Suprapubic skin (tissue), 3 donors: Measurements from ENCODE around the gene B4GALT5.

ENCODE experiments used
- CTCF ChIP-seq, 2 donors: fragments of 200-600 bp in 1 of 2; fragments of 450-650 bp in 1 of 2; sonication (generic) in 1 of 2; IDR thresholded peaks; one replicate each; pipeline ENCODE4 v1.5.1; 2016 to 2019; ENCODE audit warnings: antibody characterized with exemption in 2 of 2, mild to moderate bottlenecking in 1 of 2, moderate library complexity in 1 of 2
- EP300 ChIP-seq: sonication (generic); formaldehyde crosslinking; IDR thresholded peaks from one replicate; pipeline ENCODE4 v1.6.1; 2017; ENCODE audit warnings: antibody characterized with exemption
- POLR2A ChIP-seq, 2 donors: fragments of 450-650 bp; IDR thresholded peaks; one replicate each; pipeline ENCODE4 v1.6.1; 2017; ENCODE audit warnings: antibody characterized with exemption in 2 of 2, mild to moderate bottlenecking in 2 of 2, moderate library complexity in 2 of 2

DNA sequence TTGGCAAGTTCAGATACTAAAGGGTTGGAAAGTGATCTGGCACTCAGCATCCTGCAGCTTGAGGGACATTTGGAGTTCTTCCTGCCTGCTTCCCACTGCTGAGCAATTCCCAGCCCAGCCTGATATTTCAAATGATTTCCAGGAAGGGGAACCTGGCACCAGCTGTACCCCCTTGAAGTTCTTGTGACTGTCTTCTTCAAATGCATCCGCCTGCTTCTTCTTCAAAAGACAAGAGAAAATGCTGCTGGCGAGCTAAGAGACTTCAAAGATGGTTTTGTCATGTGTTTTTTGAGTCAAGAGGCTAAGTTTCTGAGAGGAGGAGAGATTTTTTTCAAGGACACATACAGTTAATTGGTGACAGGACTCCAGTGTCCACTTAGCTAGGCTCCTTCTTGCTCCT is 42.6 kb upstream of the B4GALT5 start:
- no peak for TF ChIP-seq POLR2A (IDR thresholded peaks at IDR 0.05)
- TF ChIP-seq CTCF (IDR thresholded peaks at IDR 0.05): no peak
- no peak for TF ChIP-seq EP300
